ENCODE measurements around the gene HFE.

Gene HFE

GRCh38 chr6:26087284-26088115 lies at the start of gene HFE:
Gene HFE (plus strand): TSS chr6:26087429. CDS start chr6:26087441, 12 bp downstream.
- TF ChIP-seq CSRNP3 (CRISPR knock-in tag; IDR thresholded peaks at IDR 0.05): no peak
- TF ChIP-seq ZFP3 (CRISPR knock-in tag; IDR thresholded peaks at IDR 0.05): no peak
- no peak for TF ChIP-seq ZC3H10 (CRISPR knock-in tag; IDR thresholded peaks at IDR 0.05)
- no peak for TF ChIP-seq TCF4 (CRISPR knock-in tag; IDR thresholded peaks at IDR 0.05; ENCODE audit: borderline replicate concordance)
- ATAC-seq: no peak

- ATAC-seq: no peak
- TF ChIP-seq RARB (CRISPR knock-in tag; IDR thresholded peaks at IDR 0.05): no peak
- no peak for TF ChIP-seq PPARA (CRISPR knock-in tag; IDR thresholded peaks at IDR 0.05; ENCODE audit: borderline replicate concordance)
- TF ChIP-seq ZFP3 (CRISPR knock-in tag; IDR thresholded peaks at IDR 0.05): no peak
- TF ChIP-seq ZFP30 (CRISPR knock-in tag; IDR thresholded peaks at IDR 0.05): no peak
- no peak for TF ChIP-seq GLIS3 (CRISPR knock-in tag; IDR thresholded peaks at IDR 0.05)
These were observed 45.3 kb upstream of the HFE start for GRCh38 chr6:26041946-26042345.

GRCh38 chr6:26043384-26044139 lies 43.7 kb upstream of the HFE start:
- ATAC-seq: peak; percentile 82
- TF ChIP-seq ESRRG (CRISPR knock-in tag; IDR thresholded peaks at IDR 0.05) (no peak), ZNF565 (CRISPR knock-in tag; conservative IDR thresholded peaks at IDR 0.05; ENCODE audit: low read depth) (no peak), CSDC2 (CRISPR knock-in tag; IDR thresholded peaks at IDR 0.05) (no peak), BACH2 (CRISPR knock-in tag; IDR thresholded peaks at IDR 0.05; ENCODE audit: borderline replicate concordance) (no peak), PATZ1 (CRISPR knock-in tag; IDR thresholded peaks at IDR 0.05; ENCODE audit: borderline replicate concordance) (no peak), ZNF70 (CRISPR knock-in tag; IDR thresholded peaks at IDR 0.05) (no peak), TOX (CRISPR knock-in tag; IDR thresholded peaks at IDR 0.05; ENCODE audit: borderline replicate concordance) (no peak)

GRCh38 chr6:26044140-26045064 lies 42.8 kb upstream of the HFE start:
- peak; percentile 9 for ATAC-seq

More at GRCh38 chr6:26044140-26045064, 42.8 kb upstream of the HFE start:
- TF ChIP-seq OSR1 (CRISPR knock-in tag; IDR thresholded peaks at IDR 0.05) (no peak), GLIS3 (CRISPR knock-in tag; IDR thresholded peaks at IDR 0.05) (no peak), TSHZ2 (CRISPR knock-in tag; IDR thresholded peaks at IDR 0.05) (no peak), PPARA (CRISPR knock-in tag; IDR thresholded peaks at IDR 0.05; ENCODE audit: borderline replicate concordance) (no peak), SNAI2 (CRISPR knock-in tag; IDR thresholded peaks at IDR 0.05) (no peak), ZNF8 (CRISPR knock-in tag; IDR thresholded peaks at IDR 0.05) (no peak), ZNF70 (CRISPR knock-in tag; IDR thresholded peaks at IDR 0.05) (no peak), ISL1 (CRISPR knock-in tag; IDR thresholded peaks at IDR 0.05) (no peak), POU6F1 (CRISPR knock-in tag; IDR thresholded peaks at IDR 0.05; ENCODE audit: borderline replicate concordance, low read depth) (no peak), ZNF565 (CRISPR knock-in tag; conservative IDR thresholded peaks at IDR 0.05; ENCODE audit: low read depth) (no peak), TCF4 (CRISPR knock-in tag; IDR thresholded peaks at IDR 0.05; ENCODE audit: borderline replicate concordance) (no peak), CREB5 (CRISPR knock-in tag; IDR thresholded peaks at IDR 0.05; ENCODE audit: low read depth) (no peak), TOX (CRISPR knock-in tag; IDR thresholded peaks at IDR 0.05; ENCODE audit: borderline replicate concordance) (no peak), ZC3H10 (CRISPR knock-in tag; IDR thresholded peaks at IDR 0.05) (no peak)
